Neural cell (in vitro differentiated cells): ENCODE data around the gene KRT16.

Experiments used
- EP300 ChIP-seq: fragments of 450-650 bp; conservative IDR thresholded peaks from 2 replicates; pipeline ENCODE4 v1.6.1; 2014; ENCODE audit warnings: antibody characterized with exemption, mild to moderate bottlenecking, moderate library complexity; ENCODE audit not compliant: poor library complexity, severe bottlenecking
- EZH2 ChIP-seq: fragments of 200-600, 300-800 bp; shearing (Covaris generic), sonication (generic); IDR thresholded peaks from 2 replicates; pipeline ENCODE4 v1.6.1; 2014; ENCODE audit warnings: antibody characterized with exemption, low read length, borderline replicate concordance, mild to moderate bottlenecking; ENCODE audit not compliant: insufficient read depth, poor library complexity, severe bottlenecking
- MXI1 ChIP-seq: fragments of 450-650 bp; conservative IDR thresholded peaks from 2 replicates; pipeline ENCODE4 v1.6.1; 2014; ENCODE audit warnings: antibody characterized with exemption, mild to moderate bottlenecking; ENCODE audit not compliant: poor library complexity, severe bottlenecking
- POLR2AphosphoS5 ChIP-seq: IDR thresholded peaks from 2 replicates; pipeline ENCODE4 v1.6.1; 2012
- RAD21 ChIP-seq: fragments of 450-650 bp; conservative IDR thresholded peaks from 2 replicates; pipeline ENCODE4 v1.6.1; 2014; ENCODE audit warnings: antibody characterized with exemption, mild to moderate bottlenecking, moderate library complexity
- REST ChIP-seq: IDR thresholded peaks from 2 replicates; pipeline ENCODE4 v1.6.1; 2012; ENCODE audit warnings: borderline replicate concordance
- SMC3 ChIP-seq: fragments of 450-650 bp; conservative IDR thresholded peaks from 2 replicates; pipeline ENCODE4 v1.6.1; 2014; ENCODE audit warnings: antibody characterized with exemption, mild to moderate bottlenecking, moderate library complexity; ENCODE audit not compliant: poor library complexity
- TAF1 ChIP-seq: IDR thresholded peaks from 2 replicates; pipeline ENCODE4 v1.6.1; 2012; ENCODE audit warnings: low read depth
- TF ChIP-seq, protein P1 (sequence below): fragments of 450-650 bp; IDR thresholded peaks from 2 replicates; pipeline ENCODE4 v1.5.1; 2014; ENCODE audit warnings: antibody characterized with exemption, mild to moderate bottlenecking, moderate library complexity; ENCODE audit not compliant: poor library complexity, severe bottlenecking

DNA sequence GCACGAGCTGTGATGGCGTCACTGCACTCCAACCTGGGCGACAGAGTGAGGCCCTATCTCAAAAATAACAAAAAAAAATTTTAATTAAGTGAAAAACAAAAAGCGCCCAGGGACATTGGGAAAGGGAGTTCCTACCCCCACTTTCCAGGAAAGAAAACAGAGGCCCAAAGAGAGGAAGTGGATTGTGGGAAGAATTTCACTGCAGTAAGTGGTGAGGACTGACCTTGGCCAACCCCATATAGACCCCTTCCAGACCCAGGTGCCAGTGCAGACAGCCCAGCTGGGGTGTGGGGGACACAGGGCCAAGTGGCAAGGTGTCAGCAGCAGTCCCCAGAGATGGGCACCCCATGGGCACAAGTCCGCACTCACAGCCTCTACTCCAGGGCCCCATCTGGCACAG is 40.9 kb upstream of the KRT16 start:
- no peak for TF ChIP-seq POLR2AphosphoS5
- TF ChIP-seq, protein P1, sequence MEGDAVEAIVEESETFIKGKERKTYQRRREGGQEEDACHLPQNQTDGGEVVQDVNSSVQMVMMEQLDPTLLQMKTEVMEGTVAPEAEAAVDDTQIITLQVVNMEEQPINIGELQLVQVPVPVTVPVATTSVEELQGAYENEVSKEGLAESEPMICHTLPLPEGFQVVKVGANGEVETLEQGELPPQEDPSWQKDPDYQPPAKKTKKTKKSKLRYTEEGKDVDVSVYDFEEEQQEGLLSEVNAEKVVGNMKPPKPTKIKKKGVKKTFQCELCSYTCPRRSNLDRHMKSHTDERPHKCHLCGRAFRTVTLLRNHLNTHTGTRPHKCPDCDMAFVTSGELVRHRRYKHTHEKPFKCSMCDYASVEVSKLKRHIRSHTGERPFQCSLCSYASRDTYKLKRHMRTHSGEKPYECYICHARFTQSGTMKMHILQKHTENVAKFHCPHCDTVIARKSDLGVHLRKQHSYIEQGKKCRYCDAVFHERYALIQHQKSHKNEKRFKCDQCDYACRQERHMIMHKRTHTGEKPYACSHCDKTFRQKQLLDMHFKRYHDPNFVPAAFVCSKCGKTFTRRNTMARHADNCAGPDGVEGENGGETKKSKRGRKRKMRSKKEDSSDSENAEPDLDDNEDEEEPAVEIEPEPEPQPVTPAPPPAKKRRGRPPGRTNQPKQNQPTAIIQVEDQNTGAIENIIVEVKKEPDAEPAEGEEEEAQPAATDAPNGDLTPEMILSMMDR, result no peak
- no peak for TF ChIP-seq EZH2
- TF ChIP-seq RAD21, result no peak
- no peak for TF ChIP-seq REST
- no peak for TF ChIP-seq SMC3
- TF ChIP-seq MXI1, result no peak
- TF ChIP-seq EP300, result no peak
- no peak for TF ChIP-seq TAF1
